ENCODE results near the gene ST7. TPM values are rescaled to one million over a fixed set of nuclear protein-coding genes. Genes with fewer than 3 reads are reported as not detected.

Gene ST7
- total RNA-seq, 1 experiment from 2014 or later, result 38.2 TPM

DNA sequence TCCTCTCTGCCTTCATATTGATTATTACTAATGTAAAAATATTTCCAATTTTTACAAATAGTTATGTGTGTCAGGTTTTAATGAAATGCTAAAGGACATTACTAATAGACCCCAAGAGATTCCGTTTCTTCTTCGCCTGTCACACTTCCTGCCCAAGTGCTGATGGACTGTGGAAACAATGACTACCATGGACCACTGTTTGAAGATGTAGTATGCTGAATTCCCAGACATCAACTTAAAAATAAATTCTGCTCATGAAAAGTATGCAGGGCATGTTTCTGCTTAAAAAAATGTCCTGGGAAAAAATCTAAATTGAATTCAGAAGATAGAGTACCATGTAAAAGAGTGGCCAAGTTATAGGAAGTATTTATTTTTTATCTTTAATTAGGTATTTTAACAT lies 52.1 kb downstream of the ST7 start:
- CTCF ChIA-PET, result no interaction called here
- no peak for TF ChIP-seq CTCF (IDR thresholded peaks at IDR 0.05; ENCODE audit: insufficient read depth in 1 of 2, low read depth in 1 of 2, low read length in 1 of 2, severe bottlenecking in 1 of 2, unreplicated experiment in 1 of 2)
- Mint-ChIP-seq H3K4me1 (ENCODE audit: low read depth, unreplicated experiment) (peaks cover 7% of the 10 kb centered on the region), H3K36me3 (ENCODE audit: insufficient read depth, unreplicated experiment) (no peaks in the 10 kb centered on the region), H3K27me3 (ENCODE audit: insufficient read depth, unreplicated experiment) (no peaks in the 10 kb centered on the region), H3K4me3 (ENCODE audit: unreplicated experiment) (no peak overlapping the region), H3K9me3 (ENCODE audit: unreplicated experiment) (no peaks in the 10 kb centered on the region), H3K27ac (ENCODE audit: unreplicated experiment) (no peak overlapping the region)
- DNase-seq, result no peak
- no TSS peak for BruUV-seq (replicated peaks)
- Histone ChIP-seq H3K9me3 (no peaks in the 10 kb centered on the region), H3K4me1 (peaks cover 29% of the 10 kb centered on the region), H3K4me3 (ENCODE audit: low read depth, low read length) (no peak overlapping the region), H3K27me3 (replicated peaks; ENCODE audit: control insufficient read depth, insufficient read depth, low read length) (no peaks in the 10 kb centered on the region), H3K36me3 (ENCODE audit: control insufficient read depth, insufficient read depth, low read length) (no peaks in the 10 kb centered on the region; the same call in 1 of the 2 replicates)
- intact Hi-C loops (cut with micrococcal nuclease; ENCODE audit: unreplicated experiment), result no loop called here
- POLR2A ChIA-PET, result no interaction called here

- no peaks in the 10 kb centered on the region for H3K36me3 Mint-ChIP-seq (ENCODE audit: insufficient read depth, unreplicated experiment)
- POLR2A ChIA-PET, result no interaction called here
- no peaks in the 10 kb centered on the region for H3K27me3 Mint-ChIP-seq (ENCODE audit: insufficient read depth, unreplicated experiment)
- Histone ChIP-seq H3K27me3 (replicated peaks; ENCODE audit: control insufficient read depth, insufficient read depth, low read length) (no peaks in the 10 kb centered on the region), H3K4me1 (peaks cover 29% of the 10 kb centered on the region), H3K9me3 (no peaks in the 10 kb centered on the region), H3K36me3 (ENCODE audit: control insufficient read depth, insufficient read depth, low read length) (no peaks in the 10 kb centered on the region; the same call in 1 of the 2 replicates), H3K4me3 (ENCODE audit: low read depth, low read length) (no peak overlapping the region)
- peaks cover 7% of the 10 kb centered on the region for H3K4me1 Mint-ChIP-seq (ENCODE audit: low read depth, unreplicated experiment)
- DNase-seq, result no peak
- CTCF ChIA-PET, result interaction anchor here (1.2 kb wide), 1 partner anchor 18 kb away, joined by 4 read pairs; no protein-coding TSS in a partner anchor
- BruUV-seq (replicated peaks), result no TSS peak
- intact Hi-C loops (cut with micrococcal nuclease; ENCODE audit: unreplicated experiment), result no loop called here
- H3K9me3 Mint-ChIP-seq (ENCODE audit: unreplicated experiment), result no peaks in the 10 kb centered on the region
- no peak overlapping the region for H3K27ac Mint-ChIP-seq (ENCODE audit: unreplicated experiment)
- no peak for TF ChIP-seq CTCF (IDR thresholded peaks at IDR 0.05; ENCODE audit: insufficient read depth in 1 of 2, low read depth in 1 of 2, low read length in 1 of 2, severe bottlenecking in 1 of 2, unreplicated experiment in 1 of 2)
- H3K4me3 Mint-ChIP-seq (ENCODE audit: unreplicated experiment), result no peak overlapping the region
Observed at GRCh38 chr7:117006907-117007684, 53.8 kb downstream of the ST7 start.

DNA sequence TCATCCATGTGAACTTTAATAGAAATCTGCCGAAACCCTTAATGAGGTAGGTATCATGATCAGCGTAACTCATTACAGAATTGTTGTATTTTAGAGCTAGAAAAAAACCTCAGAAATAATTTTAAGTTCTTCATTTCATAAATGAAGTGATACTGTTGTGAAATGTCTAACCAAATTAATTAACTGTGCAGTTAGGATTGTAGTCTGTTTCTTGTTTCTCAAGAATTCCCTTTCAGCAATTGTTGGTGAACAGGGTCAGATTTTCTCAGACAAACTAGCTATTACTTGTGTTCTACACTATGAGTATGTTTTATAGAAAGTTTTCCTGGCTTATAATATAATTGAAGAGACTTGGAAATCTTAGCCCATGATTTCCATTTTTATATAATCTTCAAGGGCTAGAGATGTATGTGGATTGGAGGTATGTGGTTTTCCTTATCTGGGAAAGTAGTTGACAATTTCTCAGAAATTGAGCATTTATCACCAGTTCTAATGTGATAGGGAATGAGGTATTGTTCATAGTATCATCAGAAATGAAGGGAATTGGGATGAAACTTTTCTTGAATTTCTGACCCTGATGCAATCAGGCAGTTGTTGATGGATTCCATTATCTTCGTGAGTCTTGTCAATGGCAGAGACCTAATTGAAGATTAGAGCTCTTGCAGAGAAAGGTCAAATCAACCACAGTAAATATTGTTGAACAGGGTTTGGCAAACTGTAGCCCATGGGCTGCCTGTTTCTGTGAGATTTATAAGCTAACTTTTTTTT lies 55.0 kb downstream of the ST7 start:
- CTCF ChIA-PET, result no interaction called here

More for the DNA sequence above, 55.0 kb downstream of the ST7 start:
- no peaks in the 10 kb centered on the region; the same call in 1 of the 2 replicates for H3K36me3 ChIP-seq (ENCODE audit: control insufficient read depth, insufficient read depth, low read length)
- H3K9me3 ChIP-seq, result no peaks in the 10 kb centered on the region
- H3K4me3 ChIP-seq (ENCODE audit: low read depth, low read length), result no peak overlapping the region
- no peaks in the 10 kb centered on the region for H3K36me3 Mint-ChIP-seq (ENCODE audit: insufficient read depth, unreplicated experiment)
- intact Hi-C loops (cut with micrococcal nuclease; ENCODE audit: unreplicated experiment), result no loop called here
- no peak for DNase-seq
- H3K27ac Mint-ChIP-seq (ENCODE audit: unreplicated experiment), result no peak overlapping the region
- H3K9me3 Mint-ChIP-seq (ENCODE audit: unreplicated experiment), result no peaks in the 10 kb centered on the region
- BruUV-seq (replicated peaks), result no TSS peak
- peaks cover 29% of the 10 kb centered on the region for H3K4me1 ChIP-seq
- POLR2A ChIA-PET, result no interaction called here
- no peak for TF ChIP-seq CTCF (IDR thresholded peaks at IDR 0.05; ENCODE audit: insufficient read depth in 1 of 2, low read depth in 1 of 2, low read length in 1 of 2, severe bottlenecking in 1 of 2, unreplicated experiment in 1 of 2)
- H3K27me3 ChIP-seq (replicated peaks; ENCODE audit: control insufficient read depth, insufficient read depth, low read length), result no peaks in the 10 kb centered on the region
- peaks cover 7% of the 10 kb centered on the region for H3K4me1 Mint-ChIP-seq (ENCODE audit: low read depth, unreplicated experiment)
- H3K27me3 Mint-ChIP-seq (ENCODE audit: insufficient read depth, unreplicated experiment), result no peaks in the 10 kb centered on the region
- no peak overlapping the region for H3K4me3 Mint-ChIP-seq (ENCODE audit: unreplicated experiment)
